GM21390 (cell line): Measurements from ENCODE around the gene RARRES1.

Source experiments
- ATAC-seq: cut with Tn5 transposase; IDR thresholded peaks from one replicate; pipeline ENCODE4 v1.9.1; 2021; ENCODE audit not compliant: unreplicated experiment

RARRES1 gene

GRCh38 chr3:158766364-158766763, 34.1 kb upstream of the RARRES1 start:
- no peak for ATAC-seq

DNA sequence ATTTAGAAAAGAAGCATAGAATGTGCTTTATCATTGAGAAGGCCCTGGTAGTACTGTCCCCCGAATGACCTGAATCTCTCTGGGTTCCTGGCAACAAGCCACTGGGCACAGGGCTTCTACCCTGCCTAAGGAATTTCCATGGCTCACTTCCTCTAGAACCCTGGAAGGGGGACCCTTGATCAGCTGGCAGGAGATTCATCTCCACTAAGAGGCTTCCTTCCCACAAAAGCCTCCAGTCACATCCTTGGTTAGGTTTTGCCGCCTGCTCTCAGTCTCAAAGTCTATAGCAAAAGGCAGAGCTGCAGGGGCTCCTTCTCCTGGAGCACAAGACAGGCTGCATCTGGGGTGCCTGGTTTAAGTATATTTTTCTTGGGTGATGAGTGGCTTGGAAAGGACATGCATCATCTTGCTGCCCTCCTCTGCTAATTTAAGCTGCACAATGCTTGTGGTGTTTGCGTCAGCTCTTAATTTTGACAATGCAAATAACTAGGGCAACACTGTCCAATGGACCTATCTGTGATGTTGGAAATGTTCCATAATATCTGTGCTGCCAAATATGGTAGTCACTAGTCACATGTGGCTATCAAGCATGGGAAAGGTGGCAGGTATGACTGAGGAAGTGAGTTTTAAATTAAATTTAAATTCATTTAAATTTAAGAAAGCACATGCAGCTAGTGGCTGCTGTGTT, 33.4 kb upstream of the RARRES1 start:
- ATAC-seq: no peak

DNA sequence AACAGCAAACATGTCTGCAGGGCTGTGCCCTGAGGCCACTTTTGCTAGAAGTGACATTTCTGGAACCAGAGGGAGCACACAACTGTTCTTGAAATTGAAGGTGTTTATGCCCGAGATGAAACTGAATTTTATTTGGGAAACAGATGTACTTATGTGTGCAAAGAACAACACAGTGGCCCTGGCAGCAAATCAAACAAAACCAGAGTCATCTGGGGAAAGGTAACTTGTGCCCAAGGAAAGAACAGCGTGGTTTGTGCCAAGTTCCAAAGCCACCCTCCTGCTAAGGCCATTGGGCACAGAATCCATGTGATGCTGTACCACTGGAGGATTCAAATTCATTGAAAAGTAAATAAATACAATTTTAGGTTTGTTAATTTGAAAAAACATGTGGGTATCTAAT, 31.2 kb upstream of the RARRES1 start:
- ATAC-seq: no peak

DNA sequence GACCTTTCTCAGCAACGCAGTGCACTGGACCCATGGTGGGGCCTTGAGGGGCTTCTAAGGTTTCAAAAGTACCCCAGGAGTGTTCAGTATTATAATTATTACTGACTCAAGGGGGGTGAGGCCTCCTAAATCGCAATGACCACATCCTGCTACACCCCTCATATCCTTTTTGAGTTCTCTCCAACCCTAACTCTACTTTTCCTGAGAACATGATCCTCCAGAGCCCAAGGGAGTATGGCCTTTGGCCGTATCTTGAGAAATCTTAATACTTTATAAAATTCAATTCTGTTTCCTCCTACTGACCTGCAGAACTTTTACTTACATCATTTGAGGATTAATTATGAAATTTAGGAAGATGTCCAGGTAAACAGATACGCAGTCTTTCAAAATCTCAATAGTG, 30.4 kb upstream of the RARRES1 start:
- ATAC-seq: no peak

GRCh38 chr3:158761350-158761749, 29.1 kb upstream of the RARRES1 start:
- no peak for ATAC-seq

DNA sequence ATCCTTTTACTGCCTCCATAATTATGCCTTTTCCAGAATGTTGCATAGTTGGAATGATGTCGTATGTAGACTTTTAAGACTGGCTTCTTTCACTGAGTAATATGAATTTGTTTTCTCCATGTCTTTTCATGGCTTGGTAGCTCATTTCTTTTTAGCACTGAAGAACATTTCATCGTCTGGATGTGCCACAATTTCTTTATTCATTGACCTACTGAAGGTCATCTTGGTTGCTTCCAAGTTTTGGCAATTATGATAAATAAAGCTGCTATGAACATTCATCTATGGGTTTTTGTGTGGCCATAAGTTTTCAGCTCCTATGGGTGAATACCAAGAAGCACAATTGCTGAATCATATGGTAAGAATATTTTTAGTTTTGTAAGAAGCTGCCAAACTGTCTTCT, 23.2 kb upstream of the RARRES1 start:
- no peak for ATAC-seq

DNA sequence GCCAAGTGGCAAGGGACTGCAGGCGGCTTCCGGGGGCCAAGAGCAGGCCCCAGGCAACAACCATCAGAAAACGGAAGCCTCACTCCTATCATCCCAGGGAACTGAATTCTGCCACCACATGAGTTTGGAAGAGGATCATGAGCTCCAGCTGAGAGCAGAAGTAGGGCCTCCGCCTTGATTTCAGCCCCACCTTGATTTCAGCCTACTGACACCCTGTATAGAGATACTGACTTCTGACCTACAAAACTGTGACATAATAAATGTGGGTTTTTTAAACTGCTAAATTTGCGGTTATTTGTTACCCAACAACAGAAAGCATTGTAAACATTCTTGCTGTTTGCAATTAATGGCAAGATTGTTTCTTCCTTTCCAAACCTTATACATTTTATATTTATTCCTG, 21.6 kb upstream of the RARRES1 start:
- ATAC-seq: no peak

GRCh38 chr3:158751316-158751715, 19.1 kb upstream of the RARRES1 start:
- ATAC-seq: no peak

DNA sequence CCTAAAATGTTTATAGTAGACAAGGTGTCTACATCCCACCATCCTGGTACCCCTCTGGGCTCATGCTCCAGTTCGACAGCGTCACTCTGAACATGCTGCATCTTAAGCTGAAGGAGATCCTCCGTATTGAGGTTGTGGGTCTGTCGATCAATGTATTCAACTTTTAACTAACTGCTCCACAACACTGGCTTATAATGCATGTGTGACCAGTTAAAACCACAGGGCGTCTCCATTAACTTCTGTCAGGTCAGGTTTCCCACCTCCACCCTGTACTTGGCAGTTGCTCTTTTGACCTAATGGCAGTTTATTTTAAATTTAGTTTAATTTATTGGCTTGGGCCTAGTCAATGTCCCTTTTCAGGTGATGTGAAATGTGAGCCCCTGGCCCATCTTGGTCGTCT, 17.8 kb upstream of the RARRES1 start:
- ATAC-seq: no peak

DNA sequence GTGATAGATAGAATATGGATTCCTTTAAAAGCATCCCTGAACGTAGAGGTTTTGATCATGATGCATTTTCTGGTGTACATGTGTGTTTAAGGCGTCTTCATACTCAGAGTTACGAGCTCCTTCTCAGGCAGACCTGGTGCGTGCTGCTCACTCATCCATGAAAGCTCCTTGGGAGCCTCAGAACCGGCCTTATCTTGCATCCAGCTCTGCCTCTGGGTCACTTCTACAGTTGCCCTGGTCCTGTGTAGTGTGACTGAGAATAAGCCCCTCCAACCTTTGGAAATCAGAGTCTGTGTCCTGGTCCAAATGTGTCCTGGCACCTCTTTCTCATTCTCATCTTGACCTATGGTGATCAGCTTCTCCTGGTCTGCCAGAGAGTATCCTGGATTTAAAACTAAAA, 17.3 kb upstream of the RARRES1 start:
- no peak for ATAC-seq

DNA sequence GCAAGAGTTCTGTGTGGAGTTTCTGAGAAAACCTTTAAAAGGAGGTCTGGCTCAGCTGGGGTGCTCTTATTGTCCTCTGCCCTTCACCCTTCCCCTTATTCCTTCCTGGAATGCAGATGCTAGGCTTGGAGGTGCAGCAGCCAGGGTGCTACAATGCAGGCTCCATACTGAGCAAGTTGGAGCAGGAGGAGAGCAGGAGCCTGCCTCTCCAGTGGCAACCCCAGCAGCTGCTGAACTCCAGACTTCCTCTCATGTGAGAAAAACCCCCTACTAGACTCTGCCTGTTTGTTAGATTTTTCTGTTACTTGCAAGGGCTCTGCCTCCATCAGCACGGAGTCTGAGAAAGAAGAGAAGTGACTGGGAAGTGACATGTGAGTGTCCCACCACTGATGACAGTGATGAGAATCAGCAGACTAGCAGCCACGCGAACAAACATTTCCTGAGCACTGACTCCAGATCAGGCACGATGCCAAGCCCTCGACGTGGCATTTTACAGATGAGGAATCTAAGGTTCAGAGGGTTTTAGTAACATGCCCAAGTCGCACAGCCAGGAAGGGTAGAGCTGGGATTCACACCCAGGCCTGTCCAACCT, 16.1 kb upstream of the RARRES1 start:
- no peak for ATAC-seq

- no peak for ATAC-seq
These were observed 15.2 kb upstream of the RARRES1 start for GRCh38 chr3:158747417-158747816.

GRCh38 chr3:158745551-158745950, 13.3 kb upstream of the RARRES1 start:
- ATAC-seq: no peak

DNA sequence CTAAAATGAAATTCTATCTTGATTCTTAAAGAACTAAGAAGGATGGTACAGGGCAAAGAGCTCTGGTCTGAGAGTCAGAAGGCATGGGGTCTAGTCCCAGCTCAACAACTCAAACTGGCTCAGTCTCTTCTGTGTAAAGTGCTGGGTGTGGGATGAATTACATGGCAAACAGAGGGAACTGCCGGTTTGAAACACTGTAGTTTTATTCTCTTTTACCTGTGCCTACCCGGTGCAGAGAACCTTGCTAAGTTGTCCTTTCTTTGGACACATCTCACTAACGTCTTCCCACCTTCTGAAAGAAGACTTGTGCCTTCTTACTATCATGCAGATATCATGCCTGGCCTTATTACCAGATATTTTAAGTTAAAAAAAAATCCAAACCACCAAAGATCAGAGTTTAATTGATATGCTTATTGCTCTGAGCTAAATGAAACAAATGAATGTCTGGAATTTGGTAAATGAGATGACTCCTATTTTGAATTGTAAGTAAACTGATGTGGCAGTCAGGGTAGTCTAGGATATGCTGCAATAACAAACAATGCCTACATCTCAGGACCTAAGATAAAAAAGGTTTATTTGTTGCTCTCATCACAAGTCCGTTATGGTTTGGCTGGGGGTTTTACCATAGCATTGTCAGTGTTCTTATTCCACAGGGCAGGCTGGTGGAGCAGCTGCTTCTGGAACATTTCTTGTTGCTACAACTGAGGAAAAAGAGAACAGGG, 12.5 kb upstream of the RARRES1 start:
- ATAC-seq: no peak

DNA sequence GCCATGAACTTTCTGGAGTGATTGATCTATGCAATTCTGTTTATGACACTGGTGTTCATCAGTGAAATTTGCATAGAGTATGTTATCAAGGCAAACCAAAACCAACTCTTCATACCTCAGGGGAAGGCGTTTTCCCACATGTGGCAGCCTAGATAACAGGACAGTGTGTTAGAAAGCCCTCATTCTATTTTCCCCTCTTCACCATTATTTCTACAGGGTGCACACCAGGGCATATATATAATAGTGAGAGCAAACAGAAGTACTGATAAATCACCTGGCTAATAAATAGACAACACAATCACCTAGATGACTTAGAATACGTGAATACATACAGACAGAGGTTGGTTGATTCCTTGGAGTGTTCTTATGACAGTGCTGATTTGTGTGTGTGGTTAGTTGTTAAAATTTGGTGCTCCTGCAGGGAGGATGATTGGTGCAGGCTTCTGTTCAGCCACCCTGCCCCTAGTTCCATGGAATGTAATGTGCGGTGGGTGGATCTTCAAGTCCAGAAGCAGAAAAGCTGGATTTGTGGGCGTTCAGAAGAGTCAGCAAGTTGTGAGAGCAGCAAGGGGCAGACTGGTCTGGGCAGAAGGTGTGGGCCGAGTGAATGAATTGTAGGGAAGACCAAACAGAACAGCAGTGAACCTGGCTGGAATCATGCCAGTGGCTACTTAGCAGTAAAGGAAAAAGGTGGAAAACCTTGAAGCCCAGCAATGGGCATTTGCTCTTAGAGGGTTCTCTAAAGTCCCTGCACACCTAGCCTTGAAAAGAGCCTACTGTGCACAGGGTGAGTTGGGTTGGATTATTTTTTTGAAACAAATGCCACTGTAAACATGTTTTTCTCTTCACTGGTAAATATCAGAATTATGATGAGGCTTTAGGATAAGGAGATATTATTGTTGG, 11.7 kb upstream of the RARRES1 start:
- no peak for ATAC-seq

GRCh38 chr3:158742871-158743663, 10.8 kb upstream of the RARRES1 start:
- no peak for ATAC-seq

GRCh38 chr3:158739661-158740060, 7.4 kb upstream of the RARRES1 start:
- no peak for ATAC-seq

GRCh38 chr3:158739078-158739477, 6.8 kb upstream of the RARRES1 start:
- ATAC-seq: no peak

DNA sequence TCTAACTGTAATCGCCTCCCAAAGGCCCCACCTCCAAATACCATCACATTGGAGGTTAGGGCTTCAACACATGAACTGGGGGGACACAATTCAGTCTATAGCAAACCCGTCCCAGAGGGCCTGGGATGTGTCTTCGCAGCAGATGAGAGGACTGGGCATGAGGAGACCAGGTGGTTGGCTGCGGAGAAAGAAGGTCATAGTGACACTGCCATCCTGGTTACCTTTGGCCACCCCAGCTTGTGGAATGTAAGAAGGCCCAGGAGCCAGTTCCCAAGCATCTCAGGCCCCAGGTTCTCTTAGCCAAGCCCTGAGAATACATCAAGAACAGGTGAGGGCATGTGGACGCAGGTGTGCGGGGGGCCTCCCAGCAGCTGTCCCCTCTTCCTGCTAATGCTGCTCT, 6.4 kb upstream of the RARRES1 start:
- ATAC-seq: no peak

- ATAC-seq: no peak
These were observed 5.8 kb upstream of the RARRES1 start for GRCh38 chr3:158737976-158738615.
